IMR-90 (cell line): ENCODE data around the gene ANKLE2. TPM values are rescaled to one million over a fixed set of nuclear protein-coding genes. Genes with fewer than 3 reads are reported as not detected.

ENCODE experiments used
- ATAC-seq: fragments of 200-7000 bp; cut with Tn5 transposase; 2 replicates; pipeline ENCODE4 v1.9.1; 2020; ENCODE audit warnings: low read depth, mild to moderate bottlenecking, moderate library complexity
- BruUV-seq: library from RNA; stranded (reverse); fragments of 400-500 nt; replicated peaks from 2 replicates; lab custom pipeline; 2021; lab: Mats Ljungman, UMichigan
- CTCF ChIA-PET: fragments of 300-600 bp; formaldehyde crosslinking; extraction: SDS; loops from one replicate; lab custom pipeline; 2021; ENCODE audit warnings: antibody characterized with exemption; lab: Yijun Ruan, JAX
- POLR2A ChIA-PET: fragments of 300-600 bp; sonication (Branson Sonifier 250); formaldehyde crosslinking; loops from one replicate; lab custom pipeline; 2022; ENCODE audit warnings: antibody characterized with exemption; ENCODE audit not compliant: unreplicated experiment; lab: Charles Lee
- DNase-seq: peaks from one replicate; pipeline ENCODE4 v3.0.0; 2013
- H2AFZ ChIP-seq: replicated peaks from 2 replicates; pipeline ENCODE3; 2013; ENCODE audit warnings: low read length, mild to moderate bottlenecking; ENCODE audit not compliant: poor library complexity
- H2AK5ac ChIP-seq: 2 replicates; pipeline ENCODE4 v1.6.1; 2013; ENCODE audit warnings: low read depth, low read length, inconsistent platforms
- H2AK9ac ChIP-seq: replicated peaks from 2 replicates; pipeline ENCODE3; 2013; ENCODE audit warnings: mild to moderate bottlenecking, low read depth, low read length, moderate library complexity; ENCODE audit not compliant: poor library complexity
- H2BK120ac ChIP-seq: 2 replicates; pipeline ENCODE4 v1.6.1; 2013; ENCODE audit warnings: low read depth, low read length, inconsistent platforms
- H2BK15ac ChIP-seq: 3 replicates; pipeline ENCODE4 v1.6.1; 2013; ENCODE audit warnings: low read depth, low read length, inconsistent platforms
- H2BK20ac ChIP-seq: 2 replicates; pipeline ENCODE4 v1.6.1; 2013; ENCODE audit warnings: low read depth, mild to moderate bottlenecking, inconsistent platforms, low read length, moderate library complexity
- H2BK5ac ChIP-seq: 2 replicates; pipeline ENCODE4 v1.6.1; 2013; ENCODE audit warnings: mild to moderate bottlenecking, low read depth, low read length, inconsistent platforms; ENCODE audit not compliant: poor library complexity, severe bottlenecking
- H3K14ac ChIP-seq: replicated peaks from 2 replicates; pipeline ENCODE4 v1.6.1; 2013; ENCODE audit warnings: low read depth, low read length, inconsistent platforms
- H3K18ac ChIP-seq: 2 replicates; pipeline ENCODE4 v1.6.1; 2013; ENCODE audit warnings: low read depth, low read length, control low read depth
- H3K23ac ChIP-seq: 2 replicates; pipeline ENCODE4 v1.6.1; 2013; ENCODE audit warnings: low read depth, low read length, inconsistent platforms
- H3K27ac ChIP-seq: 2 replicates; pipeline ENCODE4 v1.5.1; 2013; ENCODE audit warnings: mild to moderate bottlenecking, control low read depth, low read length; ENCODE audit not compliant: insufficient read depth
- H3K27me3 ChIP-seq: 2 replicates; pipeline ENCODE4 v1.6.1; 2013; ENCODE audit warnings: low read length; ENCODE audit not compliant: control insufficient read depth, insufficient read depth
- H3K36me3 ChIP-seq: 2 replicates; pipeline ENCODE4 v1.6.1; 2013; ENCODE audit warnings: low read length, mixed read lengths; ENCODE audit not compliant: control insufficient read depth, insufficient read depth
- H3K4ac ChIP-seq: 2 replicates; pipeline ENCODE4 v1.6.1; 2013; ENCODE audit warnings: low read depth, low read length, inconsistent platforms
- H3K4me1 ChIP-seq: 2 replicates; pipeline ENCODE4 v1.6.1; 2013; ENCODE audit warnings: low read length, mixed read lengths; ENCODE audit not compliant: control insufficient read depth, insufficient read depth
- H3K4me2 ChIP-seq: 2 replicates; pipeline ENCODE4 v1.6.1; 2013; ENCODE audit warnings: low read depth, mild to moderate bottlenecking, control low read depth, low read length, moderate library complexity
- H3K4me3 ChIP-seq: 2 replicates; pipeline ENCODE4 v1.5.1; 2013; ENCODE audit warnings: low read depth, mild to moderate bottlenecking, control low read depth, low read length, moderate library complexity; ENCODE audit not compliant: insufficient read depth
- H3K56ac ChIP-seq: 2 replicates; pipeline ENCODE4 v1.6.1; 2013; ENCODE audit warnings: low read length, inconsistent platforms; ENCODE audit not compliant: insufficient read depth; ENCODE audit errors: extremely low read depth
- H3K79me1 ChIP-seq, 2 experiments: 2 replicates each; pipeline ENCODE4 v1.6.1; 2013; ENCODE audit warnings: low read length in 2 of 2, inconsistent platforms in 1 of 2, low read depth in 1 of 2
- H3K9ac ChIP-seq: 2 replicates; pipeline ENCODE4 v1.6.1; 2013; ENCODE audit warnings: low read depth, low read length, control low read depth
- H3K9me1 ChIP-seq: 2 replicates; pipeline ENCODE4 v1.6.1; 2013; ENCODE audit warnings: low read length, inconsistent platforms; ENCODE audit not compliant: insufficient read depth
- H3K9me3 ChIP-seq: 2 replicates; pipeline ENCODE4 v1.6.1; 2013; ENCODE audit warnings: low read length; ENCODE audit not compliant: control insufficient read depth, insufficient read depth
- H4K20me1 ChIP-seq: 2 replicates; pipeline ENCODE4 v1.6.1; 2013; ENCODE audit warnings: low read length, inconsistent platforms; ENCODE audit not compliant: insufficient read depth
- H4K5ac ChIP-seq: 2 replicates; pipeline ENCODE4 v1.6.1; 2013; ENCODE audit warnings: mild to moderate bottlenecking, low read depth, low read length, control low read depth
- H4K8ac ChIP-seq, 2 experiments: 2 replicates each; pipeline ENCODE4 v1.6.1; 2013; ENCODE audit warnings: low read depth in 2 of 2, low read length in 2 of 2, control low read depth in 1 of 2, inconsistent platforms in 1 of 2
- H4K91ac ChIP-seq: 2 replicates; pipeline ENCODE4 v1.6.1; 2013; ENCODE audit warnings: low read depth, low read length, inconsistent platforms; ENCODE audit not compliant: insufficient read depth
- BHLHE40 ChIP-seq: fragments of 150-350 bp; IDR thresholded peaks from 2 replicates; pipeline ENCODE4 v1.6.1; 2016; ENCODE audit warnings: mild to moderate bottlenecking, low read depth, low read length
- CTCF ChIP-seq: conservative IDR thresholded peaks from 2 replicates; pipeline ENCODE4 v1.5.1; 2012; ENCODE audit warnings: mild to moderate bottlenecking, low read depth, low read length, improper control_type of control experiment
- MAFK ChIP-seq: IDR thresholded peaks from 2 replicates; pipeline ENCODE4 v1.6.1; 2012; ENCODE audit warnings: low read depth, low read length, improper control_type of control experiment
- MXI1 ChIP-seq: IDR thresholded peaks from 2 replicates; pipeline ENCODE4 v1.6.1; 2012; ENCODE audit warnings: low read depth, mild to moderate bottlenecking, low read length, moderate library complexity, borderline replicate concordance
- NFE2L2 ChIP-seq: fragments of 150-350 bp; IDR thresholded peaks from 2 replicates; pipeline ENCODE4 v1.6.1; 2016; ENCODE audit warnings: low read depth, mild to moderate bottlenecking, low read length
- POLR2A ChIP-seq: IDR thresholded peaks from 2 replicates; pipeline ENCODE4 v1.6.1; 2012; ENCODE audit warnings: mild to moderate bottlenecking, low read depth, low read length
- RAD21 ChIP-seq: IDR thresholded peaks from 2 replicates; pipeline ENCODE4 v1.6.1; 2012; ENCODE audit warnings: low read length, improper control_type of control experiment
- RCOR1 ChIP-seq: IDR thresholded peaks from 2 replicates; pipeline ENCODE4 v1.6.1; 2012; ENCODE audit warnings: mild to moderate bottlenecking, low read length, improper control_type of control experiment; ENCODE audit not compliant: insufficient replicate concordance
- RFX5 ChIP-seq: IDR thresholded peaks from 2 replicates; pipeline ENCODE4 v1.8.0; 2012; ENCODE audit warnings: low read depth, mild to moderate bottlenecking, low read length, moderate library complexity
- SMC3 ChIP-seq: fragments of 150-350 bp; IDR thresholded peaks from 2 replicates; pipeline ENCODE4 v1.6.1; 2016; ENCODE audit warnings: low read depth, mild to moderate bottlenecking, antibody characterized with exemption, low read length, moderate library complexity
- WGBS, 2 experiments: methylation state at CpG; one replicate each; pipeline versions ENCODE4 v1.1.5 to v1.1.7; 2013; ENCODE audit warnings: missing lambda C conversion rate in 2 of 2; ENCODE audit not compliant: insufficient read length in 1 of 2; ENCODE audit errors: extremely low coverage in 2 of 2; 5-methylcytosine and 5-hydroxymethylcytosine counted together
- dilution Hi-C: fragments of 300-500 bp; cut with HindIII; formaldehyde crosslinking; loops from one replicate; pipeline ENCODE4 v1.14.3; 2018; ENCODE audit warnings: low sequenced_read_pairs; ENCODE audit not compliant: unreplicated experiment
- in situ Hi-C: fragments of 300-500 bp; cut with MboI; formaldehyde crosslinking; loops from 3 replicates; pipeline ENCODE4 v1.14.3; 2019; ENCODE audit warnings: low sequenced_read_pairs, inconsistent platforms, mixed read lengths
- intact Hi-C: fragments of 100-400 bp; cut with micrococcal nuclease; formaldehyde crosslinking; loops from 2 replicates; pipeline ENCODE4 v1.10.0; 2022
- polyA plus RNA-seq, 3 experiments: library from polyadenylated mRNA; depleted of rRNA; stranded (reverse); fragments of >200 nt; gene quantifications; 2 replicates each; pipeline ENCODE4 v1.2.3, GENCODE V29; 2012; ENCODE audit warnings: low replicate concordance in 1 of 3
- total RNA-seq: library from RNA; depleted of rRNA; stranded (reverse); fragments of >200 nt; gene quantifications from 2 replicates; pipeline ENCODE4 v1.2.3, GENCODE V29; 2012
- TF ChIP-seq, protein P1 (sequence below): fragments of 150-350 bp; IDR thresholded peaks from 2 replicates; pipeline ENCODE4 v1.6.1; 2016; ENCODE audit warnings: low read depth, mild to moderate bottlenecking, low read length, moderate library complexity, borderline replicate concordance

Gene ANKLE2
- total and polyA plus RNA-seq, 2 of the 4 experiments (the other 2 are of a cell fraction) = 63.4 to 82.4 TPM

- CTCF ChIA-PET = interaction anchor here (0.6 kb wide), 1 partner anchor 299 kb away, joined by 3 read pairs; no protein-coding TSS in a partner anchor
- in situ Hi-C loops (no loop called here), intact Hi-C loops (no loop called here), dilution Hi-C loops (no loop called here)
- no peak overlapping the region for H3K18ac ChIP-seq
- H3K79me1 ChIP-seq = peaks cover 20 to 53% of the 10 kb centered on the region in 2 experiments
- ATAC-seq = no peak
- peaks cover 11% of the 10 kb centered on the region for H4K20me1 ChIP-seq
- no peak overlapping the region for H3K9ac ChIP-seq
- POLR2A ChIA-PET = no interaction called here
- H3K4me2 ChIP-seq = no peak overlapping the region
- no peaks in the 10 kb centered on the region for H3K9me3 ChIP-seq
- no peak overlapping the region for H2BK120ac ChIP-seq
- no peak overlapping the region for H4K5ac ChIP-seq
- H3K23ac ChIP-seq = no peak overlapping the region
- no peak overlapping the region for H3K56ac ChIP-seq
- no TSS peak for BruUV-seq
- no peak overlapping the region for H2BK5ac ChIP-seq
- no peak overlapping the region for H2BK15ac ChIP-seq
- H2BK20ac ChIP-seq = no peak overlapping the region
- no peak overlapping the region for H2AK9ac ChIP-seq
- no peaks in the 10 kb centered on the region for H3K27me3 ChIP-seq
- H3K4me1 ChIP-seq = 0 out of 2 replicates have a peak, but pooled peaks cover 2% of the 10 kb centered on the region
- H3K9me1 ChIP-seq = no peaks in the 10 kb centered on the region
- H2AK5ac ChIP-seq = no peak overlapping the region
- no CpG with 5 or more reads among the region's 2 CpGs for WGBS, 2 experiments
- no peak overlapping the region for H4K8ac ChIP-seq
- H3K4ac ChIP-seq = no peak overlapping the region
- H4K91ac ChIP-seq = no peak overlapping the region
- TF ChIP-seq RFX5 (no peak), POLR2A (no peak), CTCF (no peak), MXI1 (no peak), SMC3 (no peak), BHLHE40 (no peak), NFE2L2 (no peak), RCOR1 (no peak), RAD21 (no peak), MAFK (no peak)
- TF ChIP-seq, protein P1, sequence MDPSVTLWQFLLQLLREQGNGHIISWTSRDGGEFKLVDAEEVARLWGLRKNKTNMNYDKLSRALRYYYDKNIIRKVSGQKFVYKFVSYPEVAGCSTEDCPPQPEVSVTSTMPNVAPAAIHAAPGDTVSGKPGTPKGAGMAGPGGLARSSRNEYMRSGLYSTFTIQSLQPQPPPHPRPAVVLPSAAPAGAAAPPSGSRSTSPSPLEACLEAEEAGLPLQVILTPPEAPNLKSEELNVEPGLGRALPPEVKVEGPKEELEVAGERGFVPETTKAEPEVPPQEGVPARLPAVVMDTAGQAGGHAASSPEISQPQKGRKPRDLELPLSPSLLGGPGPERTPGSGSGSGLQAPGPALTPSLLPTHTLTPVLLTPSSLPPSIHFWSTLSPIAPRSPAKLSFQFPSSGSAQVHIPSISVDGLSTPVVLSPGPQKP = no peak
- H3K14ac ChIP-seq = no peak overlapping the region
- DNase-seq = no peak
- no peak overlapping the region for H3K27ac ChIP-seq
- no peak overlapping the region for H2AFZ ChIP-seq
- peaks cover 19% of the 10 kb centered on the region for H3K36me3 ChIP-seq
- H3K4me3 ChIP-seq = no peak overlapping the region
Observed at GRCh38 chr12:132713123-132713522, 48.5 kb downstream of the ANKLE2 start.
